Measurements from ENCODE around the gene NOP14. TPM values are rescaled to one million over a fixed set of nuclear protein-coding genes. Genes with fewer than 3 reads are reported as not detected.

NOP14 gene
- total RNA-seq, 6 experiments from 2014 or later, result 16.1 to 24.7 (median 19.5) TPM

DNA sequence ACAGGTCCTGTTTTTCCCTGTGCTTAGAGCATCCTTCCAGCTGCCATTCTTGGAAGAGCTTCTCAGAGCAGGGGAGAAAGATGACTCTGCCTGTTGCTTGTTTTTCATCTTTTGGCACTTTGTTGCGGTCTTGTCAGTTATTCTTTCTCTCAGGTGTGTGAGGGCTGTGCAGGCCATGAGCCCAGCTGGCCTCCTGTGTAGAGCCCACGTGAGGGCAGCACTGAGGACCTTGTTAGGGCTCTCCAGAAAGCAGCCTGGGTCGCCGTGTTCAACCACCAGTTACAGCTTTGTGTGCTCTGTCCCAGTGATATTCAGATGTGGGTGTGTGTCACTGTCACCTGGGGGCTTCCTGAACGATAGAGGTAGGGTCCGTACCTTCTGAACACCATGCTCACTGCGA lies 52.8 kb downstream of the NOP14 start:
- ATAC-seq, result no peak
- TF ChIP-seq, protein P1, sequence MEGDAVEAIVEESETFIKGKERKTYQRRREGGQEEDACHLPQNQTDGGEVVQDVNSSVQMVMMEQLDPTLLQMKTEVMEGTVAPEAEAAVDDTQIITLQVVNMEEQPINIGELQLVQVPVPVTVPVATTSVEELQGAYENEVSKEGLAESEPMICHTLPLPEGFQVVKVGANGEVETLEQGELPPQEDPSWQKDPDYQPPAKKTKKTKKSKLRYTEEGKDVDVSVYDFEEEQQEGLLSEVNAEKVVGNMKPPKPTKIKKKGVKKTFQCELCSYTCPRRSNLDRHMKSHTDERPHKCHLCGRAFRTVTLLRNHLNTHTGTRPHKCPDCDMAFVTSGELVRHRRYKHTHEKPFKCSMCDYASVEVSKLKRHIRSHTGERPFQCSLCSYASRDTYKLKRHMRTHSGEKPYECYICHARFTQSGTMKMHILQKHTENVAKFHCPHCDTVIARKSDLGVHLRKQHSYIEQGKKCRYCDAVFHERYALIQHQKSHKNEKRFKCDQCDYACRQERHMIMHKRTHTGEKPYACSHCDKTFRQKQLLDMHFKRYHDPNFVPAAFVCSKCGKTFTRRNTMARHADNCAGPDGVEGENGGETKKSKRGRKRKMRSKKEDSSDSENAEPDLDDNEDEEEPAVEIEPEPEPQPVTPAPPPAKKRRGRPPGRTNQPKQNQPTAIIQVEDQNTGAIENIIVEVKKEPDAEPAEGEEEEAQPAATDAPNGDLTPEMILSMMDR (IDR thresholded peaks at IDR 0.05), result no peak
- no peak for TF ChIP-seq POLR2A (IDR thresholded peaks at IDR 0.05)
- Histone ChIP-seq H3K9me3 (no peaks in the 10 kb centered on the region), H3K4me1 (peaks cover 0 to 22% (median 11%) of the 10 kb centered on the region in 4 donors), H3K36me3 (peaks cover 0 to 67% (median 18%) of the 10 kb centered on the region in 4 donors), H3K4me3 (no peak overlapping the region), H3K27me3 (no peaks in the 10 kb centered on the region), H3K27ac (peak overlapping the region in 1 of 3 donors; percentile 50)
- DNase-seq, result peak in 1 of 3 donors; percentile 10
- WGBS (ENCODE audit: insufficient coverage, low coverage, low lambda C conversion rate, missing lambda C conversion rate), result 85% methylated on average over 5 of the region's 7 CpGs
- intact Hi-C loops (cut with DNase I), result no loop called here

GRCh38 chr4:2909583-2909982 lies 53.6 kb downstream of the NOP14 start:
- DNase-seq (peak; percentile 70 to 83 (median 83)), ATAC-seq (peak; percentile 77 to 90 (median 88))
- intact Hi-C loops (cut with DNase I), result no loop called here
- 36% methylated on average over 8 of the region's 8 CpGs for WGBS (ENCODE audit: insufficient coverage, low coverage, low lambda C conversion rate, missing lambda C conversion rate)
- Histone ChIP-seq H3K9me3 (no peaks in the 10 kb centered on the region), H3K27me3 (no peaks in the 10 kb centered on the region), H3K4me1 (peaks cover 0 to 22% (median 11%) of the 10 kb centered on the region in 4 donors), H3K36me3 (peaks cover 0 to 67% (median 22%) of the 10 kb centered on the region in 4 donors), H3K4me3 (no peak overlapping the region), H3K27ac (peak overlapping the region in 2 of 3 donors; percentile 59 to 74)
- TF ChIP-seq, protein P1 (IDR thresholded peaks at IDR 0.05), result peak in 2 of 4 donors; percentile 34 to 37
- TF ChIP-seq POLR2A (IDR thresholded peaks at IDR 0.05), result no peak

DNA sequence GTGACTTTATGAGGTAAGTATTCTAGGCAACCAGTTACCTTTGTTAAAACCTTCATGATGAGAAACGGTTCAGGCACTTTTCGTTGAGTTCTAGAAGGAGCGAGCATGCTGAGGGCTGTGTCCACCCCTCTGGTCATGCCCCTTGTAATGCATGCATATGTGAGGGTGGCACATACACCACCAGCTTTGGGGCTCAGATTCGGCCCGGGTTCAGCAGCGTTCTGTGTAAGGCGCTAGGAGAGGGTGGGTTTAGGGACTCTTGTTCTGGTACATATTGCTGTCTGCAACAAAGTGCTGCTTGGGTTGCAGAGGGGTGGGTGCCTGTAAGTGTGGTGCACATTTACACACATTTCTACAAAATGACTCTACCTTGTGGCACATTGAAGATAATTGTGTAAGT lies 54.5 kb downstream of the NOP14 start:
- H3K4me3 ChIP-seq, result no peak overlapping the region
- peak overlapping the region in 1 of 3 donors; percentile 59 for H3K27ac ChIP-seq
- no peaks in the 10 kb centered on the region for H3K9me3 ChIP-seq
- DNase-seq, result no peak
- peaks cover 0 to 22% (median 11%) of the 10 kb centered on the region in 4 donors for H3K4me1 ChIP-seq
- intact Hi-C loops (cut with DNase I), result no loop called here
- peaks cover 0 to 73% (median 28%) of the 10 kb centered on the region in 4 donors for H3K36me3 ChIP-seq
- 90% methylated on average over 2 of the region's 7 CpGs for WGBS (ENCODE audit: insufficient coverage, low coverage, low lambda C conversion rate, missing lambda C conversion rate)
- no peak for ATAC-seq
- TF ChIP-seq, protein P1 (IDR thresholded peaks at IDR 0.05), result no peak
- TF ChIP-seq POLR2A (IDR thresholded peaks at IDR 0.05), result no peak
- no peaks in the 10 kb centered on the region for H3K27me3 ChIP-seq

DNA sequence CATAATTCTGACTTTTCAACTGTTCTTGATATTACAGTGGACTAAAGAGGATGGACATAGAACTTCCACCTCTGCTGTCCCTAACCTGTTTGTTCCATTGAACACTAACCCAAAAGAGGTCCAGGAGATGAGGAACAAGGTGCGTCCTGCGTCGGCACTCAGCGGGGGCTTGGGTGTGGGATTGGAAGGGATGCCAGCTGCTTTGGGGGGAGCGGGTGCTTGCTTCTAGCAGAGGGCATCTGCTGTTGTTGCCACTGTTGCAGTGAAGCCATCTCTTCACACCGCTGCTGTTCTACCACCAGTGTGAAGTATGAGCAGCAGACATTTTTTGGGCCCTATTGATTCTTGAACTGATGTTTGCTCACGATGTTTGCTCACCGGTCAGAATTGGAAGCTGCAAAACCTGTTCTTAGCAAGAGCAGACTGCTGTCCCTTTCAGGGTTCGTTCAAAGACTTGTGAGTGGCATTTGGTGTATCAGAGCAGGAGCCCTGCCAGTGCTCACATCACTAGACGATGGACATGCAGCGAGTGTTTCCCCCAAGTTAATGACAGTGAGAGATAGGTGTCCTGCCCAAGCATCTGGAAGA lies 55.4 kb downstream of the NOP14 start:
- Histone ChIP-seq H3K4me1 (peaks cover 0 to 22% (median 11%) of the 10 kb centered on the region in 4 donors), H3K27me3 (no peaks in the 10 kb centered on the region), H3K4me3 (no peak overlapping the region), H3K9me3 (no peaks in the 10 kb centered on the region), H3K36me3 (peaks cover 0 to 76% (median 28%) of the 10 kb centered on the region in 4 donors), H3K27ac (peak overlapping the region in 1 of 3 donors; percentile 16)
- intact Hi-C loops (cut with DNase I), result no loop called here
- DNase-seq, result no peak
- ATAC-seq, result peak; percentile 49 to 76 (median 60)
- 51% methylated on average over 3 of the region's 11 CpGs for WGBS (ENCODE audit: insufficient coverage, low coverage, low lambda C conversion rate, missing lambda C conversion rate)
- TF ChIP-seq, protein P1 (IDR thresholded peaks at IDR 0.05), result no peak
- TF ChIP-seq POLR2A (IDR thresholded peaks at IDR 0.05), result no peak
